ENCODE results near the gene RASGRF2. TPM values are rescaled to one million over a fixed set of nuclear protein-coding genes. Genes with fewer than 3 reads are reported as not detected.

The RASGRF2 gene
- 0.97 and 1.2 TPM in 2 replicates for polyA plus RNA-seq (2014; cell fraction: cytosol; rRNA removed)
- polyA plus RNA-seq (2014; cell fraction: nucleus; rRNA removed) = 1.3 and 1.4 TPM in 2 replicates

GRCh38 chr5:80959768-80960442, at the start of gene RASGRF2:
RASGRF2 (plus strand) TSS chr5:80960363; CDS start chr5:80960739, 376 bp downstream.
- DNase-seq (ENCODE audit: low spot score) = peak; percentile 51

GRCh38 chr5:80912479-80912878, 47.7 kb upstream of the RASGRF2 start:
- no peak for DNase-seq (ENCODE audit: low spot score)

- DNase-seq (ENCODE audit: low spot score) = no peak
Observed at GRCh38 chr5:80915716-80916115, 44.4 kb upstream of the RASGRF2 start.

- DNase-seq (ENCODE audit: low spot score) = no peak
Observed at GRCh38 chr5:80916676-80917075, 43.5 kb upstream of the RASGRF2 start.

- DNase-seq (ENCODE audit: low spot score) = no peak
Observed at GRCh38 chr5:80917631-80918030, 42.5 kb upstream of the RASGRF2 start.

GRCh38 chr5:80919678-80920196, 40.4 kb upstream of the RASGRF2 start:
- no peak for DNase-seq (ENCODE audit: low spot score)

- DNase-seq (ENCODE audit: low spot score) = no peak
Observed at GRCh38 chr5:80920333-80920732, 39.8 kb upstream of the RASGRF2 start.

- DNase-seq (ENCODE audit: low spot score) = no peak
Observed at GRCh38 chr5:80921026-80921425, 39.1 kb upstream of the RASGRF2 start.

GRCh38 chr5:80925931-80926330, 34.2 kb upstream of the RASGRF2 start:
- DNase-seq (ENCODE audit: low spot score) = no peak

GRCh38 chr5:80926536-80926935, 33.6 kb upstream of the RASGRF2 start:
- no peak for DNase-seq (ENCODE audit: low spot score)

- DNase-seq (ENCODE audit: low spot score) = no peak
Observed at GRCh38 chr5:80926979-80927656, 33.0 kb upstream of the RASGRF2 start.

GRCh38 chr5:80928073-80928472, 32.1 kb upstream of the RASGRF2 start:
- no peak for DNase-seq (ENCODE audit: low spot score)

GRCh38 chr5:80930940-80931339, 29.2 kb upstream of the RASGRF2 start:
- no peak for DNase-seq (ENCODE audit: low spot score)

GRCh38 chr5:80931411-80931810, 28.8 kb upstream of the RASGRF2 start:
- no peak for DNase-seq (ENCODE audit: low spot score)

- DNase-seq (ENCODE audit: low spot score) = no peak
Observed at GRCh38 chr5:80933036-80933435, 27.1 kb upstream of the RASGRF2 start.

- no peak for DNase-seq (ENCODE audit: low spot score)
Observed at GRCh38 chr5:80934751-80935150, 25.4 kb upstream of the RASGRF2 start.

GRCh38 chr5:80935811-80936385, 24.3 kb upstream of the RASGRF2 start:
- no peak for DNase-seq (ENCODE audit: low spot score)

GRCh38 chr5:80936881-80937280, 23.3 kb upstream of the RASGRF2 start:
- no peak for DNase-seq (ENCODE audit: low spot score)

GRCh38 chr5:80937584-80938356, 22.4 kb upstream of the RASGRF2 start:
- no peak for DNase-seq (ENCODE audit: low spot score)

GRCh38 chr5:80941496-80941895, 18.7 kb upstream of the RASGRF2 start:
- DNase-seq (ENCODE audit: low spot score) = no peak

GRCh38 chr5:80951366-80951765, 8.8 kb upstream of the RASGRF2 start:
- DNase-seq (ENCODE audit: low spot score) = no peak

- no peak for DNase-seq (ENCODE audit: low spot score)
Observed at GRCh38 chr5:80953587-80953986, 6.6 kb upstream of the RASGRF2 start.

All from SK-N-DZ (cell line).